Effector CD4-positive, alpha-beta T cell (primary cell): ENCODE data around the gene CALY.
"Not testable (repeated sequence)": the region's sequence is repeated elsewhere in the genome, so short reads cannot be mapped to it uniquely, and the experiment has no call there.

Source experiments
- DNase-seq: peaks from one replicate; pipeline ENCODE4 v3.0.0-alpha.2; 2020

Gene CALY

DNA sequence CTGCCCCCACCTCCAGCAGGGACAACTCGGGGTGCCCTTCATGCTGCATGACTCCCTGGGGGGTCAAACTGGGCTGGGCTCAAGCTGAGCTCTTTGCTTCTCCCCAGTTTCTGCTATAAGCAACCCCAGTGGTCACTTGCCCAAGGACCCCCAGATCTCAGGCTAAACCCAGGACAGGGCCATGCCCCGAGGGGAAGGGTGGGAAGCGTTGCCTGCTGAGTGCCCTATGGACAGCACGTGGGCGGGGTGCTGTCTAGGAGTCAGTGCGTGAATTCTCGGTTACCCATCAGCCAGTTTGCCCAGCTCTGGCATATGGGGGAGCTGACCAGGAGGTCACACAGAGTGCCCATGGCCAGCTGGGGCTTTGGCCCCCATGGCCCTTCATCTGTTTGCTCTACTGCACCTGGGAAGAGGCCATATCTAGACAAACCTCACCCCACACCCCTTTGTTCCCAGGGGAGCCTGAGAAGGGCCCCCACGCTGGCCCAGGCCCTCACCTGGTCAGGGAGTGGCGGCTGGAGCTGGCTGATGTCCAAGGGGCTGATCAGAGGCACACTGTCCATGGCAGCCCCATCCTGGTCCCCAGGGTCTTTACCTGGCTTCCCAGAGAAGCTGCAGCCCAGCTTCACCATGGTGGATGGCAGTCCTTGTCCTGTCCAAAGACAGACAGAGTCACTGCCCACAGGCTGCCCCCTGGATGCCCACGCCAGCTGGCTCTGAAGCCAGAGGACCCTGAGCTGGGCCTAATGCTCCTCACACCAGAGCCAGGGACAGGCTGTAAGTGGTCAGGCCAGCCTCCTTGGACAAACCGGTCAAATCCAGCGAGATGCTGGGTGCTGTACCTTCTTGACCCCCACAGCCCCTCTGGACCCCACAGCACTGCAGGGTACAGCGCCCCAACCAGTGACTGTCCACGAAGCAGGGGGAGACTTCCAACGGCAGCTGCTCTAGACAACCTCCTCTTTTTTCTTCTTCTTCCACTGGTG lies 8.0 kb downstream of the CALY start:
- DNase-seq, result no peak

DNA sequence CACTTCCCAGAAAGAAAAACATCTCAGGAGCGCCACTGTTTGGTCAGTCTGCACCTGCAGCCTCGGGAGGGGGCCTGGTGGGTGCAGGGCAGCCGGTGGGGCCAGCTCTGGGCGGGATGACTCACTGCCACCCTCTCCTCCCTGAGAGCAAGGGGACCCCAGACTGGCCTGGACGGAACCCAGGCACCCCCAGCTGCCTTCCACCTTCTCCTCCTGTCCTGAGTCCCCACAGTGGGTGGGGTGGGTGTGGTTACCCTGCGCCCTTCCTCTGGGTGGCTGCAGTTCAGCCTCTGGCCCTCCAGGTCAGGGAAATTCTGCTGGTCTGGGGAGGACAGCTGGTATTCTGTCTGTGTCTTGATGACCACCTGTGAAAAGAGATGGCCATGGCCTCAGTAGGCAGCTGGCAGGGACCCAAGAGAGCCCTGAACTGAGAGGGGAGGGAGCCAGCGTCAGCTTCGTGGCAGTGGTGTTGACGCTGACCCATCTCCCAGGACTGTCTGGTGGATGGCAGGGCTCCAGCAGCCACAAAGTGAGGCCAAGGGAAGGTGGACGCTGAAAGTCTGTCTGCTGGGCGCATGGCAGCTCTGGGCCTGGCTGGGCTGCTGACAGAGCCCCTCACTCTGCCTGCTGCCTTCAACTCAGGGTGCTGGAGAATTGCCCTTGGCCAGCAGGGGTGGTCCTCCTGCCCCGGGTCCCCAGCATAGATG lies 8.9 kb downstream of the CALY start:
- no peak for DNase-seq

DNA sequence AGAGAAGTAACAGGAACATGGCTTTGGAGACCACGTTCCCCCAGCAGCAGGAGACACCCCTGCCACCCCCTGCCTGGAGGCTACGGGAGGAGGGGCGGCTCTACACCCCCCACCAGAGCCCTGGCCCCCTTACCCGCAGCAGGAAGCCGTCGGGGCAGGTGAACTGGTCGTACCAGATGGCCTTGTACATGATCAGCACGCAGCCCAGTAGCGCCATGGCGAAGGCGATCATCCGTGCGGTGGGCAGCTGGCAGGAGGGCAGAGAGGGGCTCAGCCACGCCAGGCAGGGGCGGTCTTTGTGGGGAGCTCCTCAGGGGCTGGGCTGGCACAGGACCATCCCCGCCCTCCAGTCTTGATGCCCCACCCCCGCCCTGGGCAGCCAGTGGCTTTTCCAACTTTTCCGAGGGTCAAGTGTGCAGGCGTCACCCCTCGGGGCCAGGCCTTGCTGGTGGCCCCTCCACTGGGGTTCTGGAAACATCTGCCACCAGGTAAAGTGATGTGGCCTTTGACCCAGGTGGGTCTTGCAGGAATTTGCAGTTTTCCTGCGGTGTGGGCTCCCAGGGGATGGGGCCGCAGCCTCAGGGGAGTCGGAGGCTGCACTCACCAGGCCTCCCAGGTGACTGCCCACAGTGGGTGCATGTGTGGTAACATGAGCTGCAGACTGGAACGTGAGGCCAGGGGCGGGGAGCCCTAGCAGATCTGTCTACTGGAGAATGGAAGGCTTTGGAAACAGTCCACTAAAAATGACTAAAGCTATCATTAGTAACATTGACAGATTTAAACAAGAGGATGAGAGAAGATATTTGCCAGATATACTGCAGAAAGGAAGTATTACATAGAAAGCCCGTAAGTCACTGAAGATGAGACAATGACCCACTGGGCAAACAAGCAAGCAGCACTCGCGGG lies 9.7 kb downstream of the CALY start:
- no peak for DNase-seq

DNA sequence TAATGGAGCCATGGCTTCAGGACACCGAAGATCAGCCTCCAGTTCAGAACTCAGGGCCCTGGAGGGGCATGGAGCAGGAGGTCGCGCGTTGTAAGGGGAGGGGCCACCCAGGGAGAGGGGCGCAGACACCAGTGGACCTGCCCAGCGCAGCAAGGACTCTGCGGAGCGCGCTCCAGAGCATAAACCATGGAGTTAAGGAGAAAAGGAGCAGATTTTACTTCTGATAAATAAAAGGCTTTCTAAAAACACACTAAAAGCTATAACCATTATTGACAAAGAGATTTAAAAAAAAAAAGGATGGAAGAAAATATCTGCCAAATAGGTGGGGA lies 10.5 kb downstream of the CALY start:
- DNase-seq, result no peak

DNA sequence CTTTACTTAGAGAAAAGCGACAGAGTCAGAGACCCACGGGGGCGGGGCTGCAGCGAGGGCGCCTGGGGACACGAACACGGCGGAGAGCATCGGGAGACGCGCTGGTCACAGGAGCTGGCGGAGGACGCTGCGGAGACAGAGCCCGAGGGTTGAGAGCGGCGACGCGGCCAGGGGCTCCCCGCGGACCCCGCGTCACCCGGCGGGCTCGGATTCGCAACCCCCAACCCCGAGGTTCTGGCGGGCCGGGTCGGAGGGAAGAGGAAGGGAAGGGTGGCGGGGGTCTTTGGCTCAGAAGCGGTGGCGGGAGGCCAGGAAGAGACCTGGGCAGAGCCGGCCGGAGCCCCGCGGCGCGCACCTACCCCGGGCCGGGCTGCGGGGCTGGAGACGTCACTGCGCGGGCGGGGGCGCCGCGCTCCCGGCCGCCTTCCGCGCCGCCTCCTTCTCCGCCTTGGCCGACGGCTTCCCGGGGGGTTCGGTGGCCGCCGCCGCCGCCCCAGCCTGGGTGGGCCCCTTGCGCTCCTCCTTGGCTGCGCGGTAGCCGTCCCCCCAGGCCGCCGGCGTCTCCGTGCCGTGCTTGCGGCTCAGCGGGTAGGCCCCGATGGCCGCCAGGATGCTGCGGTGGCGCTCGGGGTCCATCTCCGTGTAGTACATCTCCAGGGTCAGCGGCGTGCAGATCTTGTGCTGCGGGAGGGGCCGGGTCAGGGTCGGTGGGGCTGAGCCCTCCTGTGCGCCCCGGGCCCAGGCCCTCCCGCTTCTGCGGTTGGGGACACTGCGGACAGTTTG lies 11.1 kb downstream of the CALY start:
- DNase-seq, result no peak

DNA sequence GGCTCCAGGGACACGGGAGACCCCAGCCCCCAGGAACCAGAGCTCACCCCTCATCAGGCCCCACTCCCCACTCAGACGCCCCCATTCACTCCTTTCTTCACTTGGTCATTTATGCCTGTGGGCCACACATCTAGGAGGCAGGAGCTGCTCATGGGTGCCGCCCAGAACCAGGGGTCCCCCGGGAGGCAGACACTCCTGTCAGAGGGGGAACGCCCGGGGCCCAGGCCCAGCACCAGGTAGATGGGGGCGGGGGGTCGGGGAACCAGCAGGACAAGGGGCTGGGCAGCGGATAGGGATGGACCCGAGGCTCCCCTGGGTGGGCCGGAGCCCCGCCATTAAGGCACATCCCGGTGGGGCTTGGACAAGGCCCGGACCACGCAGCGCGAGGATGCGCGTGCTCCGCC lies 11.8 kb downstream of the CALY start:
- no peak for DNase-seq

DNA sequence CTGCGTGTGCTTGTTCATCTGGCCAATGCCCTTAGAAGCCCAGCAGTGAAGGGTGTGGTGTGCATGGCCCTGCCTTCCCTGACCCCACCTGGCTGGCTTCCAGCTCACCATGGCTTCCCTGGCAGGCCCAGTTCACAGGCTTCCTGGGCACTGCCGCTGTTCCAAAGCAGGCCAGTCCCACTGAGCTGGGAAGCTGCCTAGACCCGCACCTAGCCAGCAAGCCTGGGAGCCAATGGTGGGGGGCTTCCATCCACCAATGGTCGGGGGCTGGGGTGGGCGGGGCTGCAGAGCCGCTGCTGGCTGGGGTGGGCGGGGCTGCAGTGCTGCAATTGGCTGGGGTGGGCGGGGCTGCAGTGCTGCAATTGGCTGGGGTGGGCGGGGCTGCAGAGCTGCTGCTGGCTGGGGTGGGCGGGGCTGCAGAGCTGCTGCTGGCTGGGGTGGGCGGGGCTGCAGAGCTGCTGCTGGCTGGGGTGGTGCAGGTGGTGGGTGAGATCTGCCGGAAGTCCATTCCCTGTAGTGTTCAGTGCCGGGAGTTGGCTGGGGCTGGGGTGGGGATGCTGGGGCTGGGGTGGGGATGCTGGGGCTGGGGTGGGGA lies 12.4 kb downstream of the CALY start:
- DNase-seq, result peak; percentile 37

DNA sequence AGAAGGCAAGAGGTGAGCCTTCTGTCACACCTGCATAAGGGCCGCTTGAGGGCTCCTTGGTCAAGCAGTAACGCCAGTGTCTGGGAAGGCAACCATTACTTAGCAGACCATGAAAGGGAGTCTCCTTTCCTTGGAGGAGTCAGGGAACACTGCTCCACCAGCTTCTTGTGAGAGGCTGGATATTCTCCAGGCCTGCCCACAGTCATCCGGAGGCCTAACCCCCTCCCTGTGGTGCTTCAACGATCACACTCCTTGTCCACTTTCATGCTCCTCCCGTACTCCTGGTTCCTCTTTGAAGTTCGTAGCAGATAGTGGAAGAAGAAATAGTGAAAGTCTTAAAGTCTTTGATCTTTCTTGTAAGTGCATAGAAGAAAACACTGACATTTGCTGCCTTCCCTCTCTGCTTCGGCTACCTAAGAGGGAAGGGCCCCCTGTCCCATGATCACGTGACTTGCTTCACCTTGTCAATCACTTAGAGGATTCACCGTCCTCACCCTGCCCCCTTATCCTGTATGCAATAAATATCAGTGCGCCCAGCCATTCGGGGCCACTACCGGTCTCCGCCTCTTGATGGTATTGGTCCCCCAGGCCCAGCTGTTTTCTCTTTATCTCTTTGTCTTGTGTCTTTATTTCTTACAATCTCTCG lies 14.5 kb downstream of the CALY start:
- DNase-seq, result not testable (repeated sequence)

DNA sequence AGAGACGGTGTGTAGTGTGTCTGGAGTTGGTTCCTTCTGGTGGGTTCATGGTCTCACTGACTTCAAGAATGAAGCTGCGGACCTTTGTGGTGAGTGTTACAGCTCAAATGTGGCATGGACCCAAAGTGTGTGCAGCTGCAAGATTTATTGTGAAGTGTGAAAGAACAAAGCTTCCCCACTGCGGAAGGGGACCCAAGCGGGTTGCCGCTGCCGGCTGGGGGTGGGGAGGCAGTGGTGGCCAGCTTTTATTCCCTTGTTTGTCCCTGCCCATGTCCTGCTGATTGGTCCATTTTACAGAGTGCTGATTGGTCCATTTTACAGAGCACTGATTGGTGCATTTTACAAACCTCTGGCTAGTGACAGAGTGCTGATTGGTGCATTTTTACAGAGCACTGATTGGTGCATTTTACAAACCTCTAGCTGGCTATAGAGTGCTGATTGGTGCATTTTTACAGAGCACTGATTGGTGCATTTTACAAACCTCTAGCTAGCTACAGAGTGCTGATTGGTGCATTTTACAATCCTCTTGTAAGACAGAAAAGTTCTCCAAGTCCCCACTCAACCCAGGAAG lies 15.8 kb downstream of the CALY start:
- not testable (repeated sequence) for DNase-seq

DNA sequence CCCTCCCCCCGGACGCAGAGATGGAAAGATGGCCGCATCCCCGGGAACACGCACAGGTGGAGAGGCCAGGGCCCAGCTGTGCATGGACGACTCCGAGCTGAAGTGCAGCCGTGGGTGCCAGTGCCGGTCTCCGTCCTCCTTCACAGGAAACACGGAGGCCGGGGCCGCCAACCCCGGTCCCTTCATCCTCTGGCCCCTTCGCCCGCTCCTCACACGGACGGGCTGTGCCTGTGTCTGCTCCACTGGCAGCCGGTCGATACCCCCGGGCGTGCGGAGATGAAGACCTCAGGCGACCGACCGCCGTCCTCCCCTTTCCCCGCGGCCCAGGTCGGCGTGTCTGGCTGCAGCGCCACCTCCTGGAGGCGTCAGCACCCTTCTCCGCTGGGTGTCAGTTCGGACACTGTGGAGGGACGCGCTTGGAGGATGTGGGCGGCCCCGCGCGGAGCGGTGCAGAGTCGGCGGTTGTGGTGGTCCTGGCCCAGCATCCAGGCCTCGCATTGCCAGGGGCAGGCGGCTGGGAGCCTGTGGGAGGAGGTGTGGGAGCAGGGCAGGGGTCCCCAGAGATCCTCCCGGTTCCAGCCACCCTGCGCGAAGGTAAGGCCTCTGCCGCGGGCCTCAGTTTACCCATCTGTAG lies 18.1 kb downstream of the CALY start:
- peak; percentile 63 for DNase-seq

DNA sequence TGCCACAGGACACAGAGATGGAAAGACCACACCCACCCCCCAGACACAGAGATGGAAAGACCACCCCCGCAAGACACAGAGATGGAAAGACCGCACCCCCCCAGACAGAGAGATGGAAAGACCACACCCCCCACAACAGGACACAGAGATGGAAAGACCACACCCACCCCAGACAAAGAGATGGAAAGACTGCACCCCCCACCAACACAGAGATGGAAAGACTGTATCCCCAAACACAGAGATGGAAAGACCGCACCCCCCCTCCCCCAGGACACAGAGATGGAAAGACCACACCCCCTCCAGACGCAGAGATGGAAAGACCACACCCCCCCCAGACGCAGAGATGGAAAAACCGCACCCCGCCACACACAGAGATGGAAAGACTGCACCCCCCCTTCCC lies 20.0 kb downstream of the CALY start:
- no peak for DNase-seq

DNA sequence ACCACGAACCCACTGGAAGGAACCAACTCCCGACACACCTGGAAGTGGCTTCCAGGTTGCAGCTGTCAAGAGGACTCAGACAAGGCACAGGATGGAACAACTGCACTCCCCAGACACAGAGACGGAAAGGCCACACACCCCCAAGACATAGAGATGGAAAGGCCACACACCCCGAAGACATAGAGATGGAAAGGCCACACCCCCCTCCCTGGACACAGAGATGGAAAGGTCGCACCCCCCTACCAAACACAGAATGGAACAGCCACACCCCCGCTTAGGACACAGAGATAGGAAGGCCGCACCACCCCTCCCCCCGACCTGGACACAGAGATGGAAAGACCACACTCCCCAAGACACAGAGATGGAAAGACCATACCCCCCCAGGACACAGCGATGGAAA lies 20.4 kb downstream of the CALY start:
- DNase-seq, result no peak

DNA sequence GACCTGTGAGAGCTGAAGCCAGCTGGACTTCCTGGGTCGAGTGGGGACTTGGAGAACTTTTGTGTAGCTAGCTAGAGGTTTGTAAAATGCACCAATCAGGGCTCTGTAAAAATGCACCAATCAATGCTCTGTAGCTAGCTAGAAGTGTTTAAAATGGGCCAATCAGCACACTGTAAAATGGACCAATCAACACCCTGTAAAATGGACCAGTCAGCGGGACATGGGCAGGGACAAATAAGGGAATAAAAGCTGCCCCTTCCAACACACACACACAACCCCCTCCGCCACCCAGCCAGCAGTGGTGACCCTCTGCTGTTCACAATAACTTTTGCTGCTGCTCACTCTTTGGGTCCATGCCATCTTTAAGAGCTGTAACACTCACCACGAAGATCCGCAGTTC lies 20.8 kb downstream of the CALY start:
- no peak for DNase-seq

DNA sequence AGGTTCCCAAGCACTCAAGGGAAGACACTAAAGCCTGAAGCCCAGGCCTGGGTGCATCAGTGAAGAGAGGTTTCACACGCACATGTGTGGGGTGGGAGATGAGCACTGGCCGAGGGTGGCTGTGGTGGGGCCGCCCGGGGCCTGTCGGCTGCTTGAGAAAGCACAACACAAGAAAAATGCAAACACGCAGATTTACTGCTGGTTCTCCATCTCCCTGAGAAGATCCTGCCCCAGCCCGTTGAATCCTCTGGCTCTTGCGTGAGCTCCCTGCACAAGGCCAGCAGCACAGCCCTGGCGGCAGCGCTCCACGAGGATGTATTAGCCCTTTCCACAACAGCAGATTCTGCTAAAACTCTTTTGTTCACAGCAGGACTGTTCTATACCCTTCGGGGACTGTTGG lies 21.8 kb downstream of the CALY start:
- DNase-seq, result no peak

DNA sequence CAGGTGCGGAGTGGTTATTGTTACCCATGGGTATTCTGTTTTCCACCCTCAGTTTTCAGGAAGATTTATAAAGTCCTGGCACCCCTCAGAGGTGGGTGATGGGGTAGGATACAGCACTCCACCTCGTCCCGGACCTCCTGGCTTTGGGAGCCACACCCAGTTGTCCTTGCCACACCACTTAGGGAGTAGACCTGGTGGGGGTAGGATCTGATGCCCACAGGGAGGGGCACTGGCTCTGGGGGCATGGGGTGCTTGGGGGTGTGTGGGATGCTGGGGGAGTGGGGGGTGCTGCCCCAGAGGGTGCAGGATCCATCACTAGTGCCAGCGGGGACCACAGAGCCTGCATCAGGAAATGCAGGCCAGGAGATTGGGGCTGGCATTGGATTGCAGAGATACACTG lies 23.5 kb downstream of the CALY start:
- no peak for DNase-seq

DNA sequence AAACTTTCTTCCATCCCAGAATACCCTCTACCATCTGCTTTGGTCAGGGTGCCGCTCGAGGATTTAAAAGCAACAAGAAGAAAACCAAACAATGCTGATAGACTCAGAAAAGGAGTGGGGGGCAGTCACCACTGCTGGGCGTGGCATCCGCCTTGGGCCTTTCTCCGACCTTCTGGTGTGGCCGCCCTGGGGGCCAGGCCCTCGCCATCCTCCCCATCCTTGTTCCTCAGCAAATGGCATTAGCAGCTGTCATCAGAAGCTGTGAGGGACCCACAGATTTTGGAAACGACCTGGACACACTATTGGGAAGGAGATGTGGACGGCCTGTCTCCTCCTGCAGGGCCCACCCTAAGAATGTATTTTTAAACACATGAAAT lies 23.9 kb downstream of the CALY start:
- no peak for DNase-seq

DNA sequence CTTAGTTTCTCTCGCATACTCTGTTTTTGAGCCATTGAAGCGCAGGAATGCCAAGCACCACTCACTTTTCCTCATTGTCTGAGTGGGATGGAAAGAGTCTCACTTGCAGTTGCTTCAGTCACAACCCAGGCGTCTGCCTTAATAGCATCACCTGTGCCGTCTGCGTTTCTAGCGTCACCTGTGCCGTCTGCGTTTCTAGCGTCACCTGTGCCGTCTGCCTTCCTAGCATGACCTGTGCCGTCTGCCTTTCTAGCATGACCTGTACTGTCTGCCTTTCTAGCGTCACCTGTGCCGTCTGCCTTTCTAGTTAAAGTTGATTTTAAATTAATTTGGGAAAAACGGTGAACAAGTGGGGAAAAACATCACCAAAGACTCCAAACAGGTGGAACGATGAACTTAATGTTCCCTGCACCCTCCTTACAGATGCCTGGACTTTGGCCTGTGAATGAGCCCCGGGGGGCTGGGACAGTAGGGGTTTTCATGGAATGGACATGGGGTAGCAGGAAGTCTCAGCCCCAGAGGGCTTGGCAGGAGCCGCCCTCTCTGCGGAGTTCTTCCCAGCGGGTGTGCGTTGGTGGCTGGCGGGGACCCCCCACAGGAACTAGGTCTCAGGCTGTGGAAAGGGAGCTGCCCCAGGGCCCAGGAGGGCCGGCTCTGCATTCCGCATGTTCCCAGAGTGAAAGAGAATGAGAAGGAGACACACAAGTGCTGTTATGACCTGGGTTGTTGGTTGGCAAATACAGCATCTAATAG lies 24.5 kb downstream of the CALY start:
- no peak for DNase-seq

DNA sequence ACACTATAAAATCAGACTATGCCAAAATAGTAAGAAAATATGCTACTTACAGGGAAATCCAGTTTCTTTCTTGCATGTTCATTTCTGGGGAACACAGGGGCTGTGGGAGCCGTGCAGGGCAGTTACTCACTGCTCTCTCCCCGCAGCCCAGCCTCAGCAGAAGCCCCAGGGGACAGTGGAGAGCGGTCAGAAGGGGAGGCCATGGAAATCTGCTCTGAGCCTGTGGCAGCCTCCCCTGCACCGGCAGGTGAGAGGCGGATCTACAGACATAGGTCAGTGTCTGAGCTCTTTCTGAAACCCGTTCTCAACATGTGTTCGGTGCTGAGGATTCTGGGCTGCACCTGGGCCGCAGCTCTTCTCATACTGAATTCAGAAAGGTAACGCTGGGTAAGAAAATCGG lies 25.1 kb downstream of the CALY start:
- DNase-seq, result no peak

DNA sequence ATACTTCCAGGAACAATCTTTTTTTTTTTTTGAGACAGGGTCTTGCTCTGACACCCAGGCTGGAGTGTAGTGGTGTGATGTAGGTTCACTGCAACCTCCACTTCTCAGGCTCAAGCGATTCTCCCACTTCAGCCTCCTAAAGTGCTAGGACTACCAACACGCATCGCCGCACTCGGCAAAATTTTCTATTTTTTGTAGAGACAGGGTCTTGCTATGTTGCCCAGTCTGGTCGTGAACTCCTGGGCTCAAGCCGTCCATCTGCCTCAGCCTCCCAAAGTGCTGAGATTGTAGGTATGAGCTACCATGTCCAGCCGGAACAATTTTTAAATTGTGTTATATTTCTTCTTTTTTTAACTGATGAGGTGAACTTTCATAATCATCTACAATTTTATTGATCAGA lies 25.9 kb downstream of the CALY start:
- no peak for DNase-seq

DNA sequence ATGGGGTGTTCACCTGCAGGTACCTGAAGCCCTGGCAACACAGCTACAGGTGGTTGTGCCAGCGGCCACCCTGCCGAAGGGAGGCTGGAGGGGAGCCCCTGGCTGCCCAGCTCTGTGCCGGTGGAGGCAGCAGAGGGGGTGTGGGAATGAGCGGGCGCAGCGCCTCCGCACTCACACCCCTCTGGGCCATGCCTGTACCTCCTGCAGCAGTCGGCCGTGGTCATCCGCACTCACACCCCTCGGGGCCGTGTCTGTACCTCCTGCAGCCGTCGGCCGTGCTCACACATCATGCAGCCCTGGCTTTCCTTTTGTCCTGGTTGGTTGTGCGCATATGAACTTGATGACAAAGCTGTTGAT lies 26.3 kb downstream of the CALY start:
- DNase-seq, result no peak
